NCI-H187 treated with DMSO at 0.1 percent for 48 hours (cell line): ENCODE results near the gene DUSP6.

Experiments used
- DNase-seq: peaks from one replicate; lab custom pipeline; 2025; lab: John Stamatoyannopoulos, UW

The DUSP6 gene

GRCh38 chr12:89352492-89353187 lies at the start of gene DUSP6:
DUSP6 (minus strand) TSS chr12:89352501; CDS start chr12:89352039, 462 bp downstream.
- peak; percentile 94 for DNase-seq

- DNase-seq, result no peak
These were observed 49.2 kb upstream of the DUSP6 start for GRCh38 chr12:89401433-89402058.

GRCh38 chr12:89400415-89400814 lies 48.1 kb upstream of the DUSP6 start:
- no peak for DNase-seq

GRCh38 chr12:89395712-89396111 lies 43.4 kb upstream of the DUSP6 start:
- DNase-seq, result no peak

DNA sequence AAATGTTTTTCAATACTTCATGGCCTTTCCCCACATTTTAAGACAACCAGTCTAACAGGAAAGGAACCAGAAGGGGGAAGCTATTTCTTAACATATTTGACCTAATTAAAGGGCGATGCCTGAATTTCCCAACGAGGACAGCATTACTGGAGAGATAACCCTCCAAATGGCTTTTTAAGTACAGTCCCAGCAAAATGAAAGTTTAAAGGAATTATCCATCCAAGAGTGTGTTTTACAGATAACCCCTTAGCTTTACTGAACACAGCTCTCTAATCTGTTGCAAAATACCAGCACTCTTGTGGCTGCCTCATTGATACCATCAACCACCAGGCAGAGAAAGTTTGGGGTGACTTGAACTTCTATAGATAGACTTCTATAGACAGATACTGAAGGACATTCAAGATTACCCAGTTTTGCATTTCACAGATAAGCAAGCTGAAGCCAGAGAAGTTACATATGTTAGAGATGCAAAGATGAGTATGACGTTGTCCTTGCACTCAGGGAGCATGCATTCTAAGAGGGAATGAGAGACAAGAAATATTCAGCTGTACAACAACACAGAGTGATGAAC lies 41.3 kb upstream of the DUSP6 start:
- no peak for DNase-seq

GRCh38 chr12:89392391-89392790 lies 40.1 kb upstream of the DUSP6 start:
- DNase-seq, result no peak

GRCh38 chr12:89391726-89392336 lies 39.5 kb upstream of the DUSP6 start:
- no peak for DNase-seq

DNA sequence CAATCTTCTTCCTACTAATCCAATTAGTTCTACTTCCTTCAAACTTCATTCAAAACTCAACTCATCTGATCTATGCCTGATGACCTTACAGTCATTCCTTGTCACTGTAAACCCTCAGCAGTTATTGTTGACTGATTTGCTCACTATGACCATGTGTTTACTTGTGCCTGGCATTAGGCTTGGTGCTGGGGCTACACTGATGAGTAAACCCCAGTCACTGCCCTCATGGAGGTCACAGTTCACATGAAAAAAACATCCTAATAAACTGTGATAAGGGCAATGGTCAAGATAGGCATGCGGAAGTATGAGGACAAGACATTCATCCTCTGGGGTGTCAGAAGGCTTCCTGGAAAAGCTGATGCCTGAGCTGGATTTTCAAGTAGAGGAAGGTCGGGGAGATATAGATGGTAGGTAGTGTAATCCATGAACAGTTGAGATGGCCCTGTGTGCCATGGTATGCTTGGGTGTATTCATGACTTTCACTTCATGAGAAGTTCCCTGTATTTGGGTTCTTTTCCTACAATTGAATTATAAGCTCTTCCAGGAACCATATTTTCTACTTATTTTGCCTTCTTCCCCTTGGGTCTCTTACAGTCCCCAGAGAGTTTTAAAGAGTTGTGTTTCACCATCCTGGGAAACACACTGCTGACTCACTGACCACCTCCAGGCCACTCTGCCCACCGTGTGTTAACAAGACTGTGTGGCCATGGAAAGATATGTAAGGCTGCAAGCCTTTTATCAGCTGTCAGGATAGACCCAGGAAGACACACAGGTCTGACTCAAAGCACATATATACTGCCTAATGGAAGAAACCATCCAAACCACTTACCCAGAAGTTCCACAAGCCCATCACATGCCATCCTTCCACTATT lies 38.7 kb upstream of the DUSP6 start:
- no peak for DNase-seq

GRCh38 chr12:89389755-89390661 lies 37.7 kb upstream of the DUSP6 start:
- no peak for DNase-seq

DNA sequence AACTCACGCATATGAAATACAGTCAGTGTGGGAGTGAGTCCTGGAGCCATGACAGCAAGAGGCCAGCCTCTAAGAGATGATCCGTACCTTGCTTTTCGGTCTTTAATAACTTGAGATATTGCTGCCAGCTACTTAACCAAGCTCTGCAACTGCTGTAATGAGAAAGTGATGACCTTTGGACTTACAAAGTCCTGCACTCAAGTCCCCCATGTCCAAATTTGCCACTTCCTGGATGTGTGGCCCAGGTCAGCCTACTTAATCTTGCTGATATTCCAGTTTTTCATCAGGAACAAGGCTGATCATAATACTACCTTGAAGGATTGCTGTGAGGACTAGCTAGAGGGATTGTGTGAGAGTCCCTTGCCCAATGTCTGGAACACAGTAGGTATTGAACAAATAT lies 33.8 kb upstream of the DUSP6 start:
- DNase-seq, result no peak

DNA sequence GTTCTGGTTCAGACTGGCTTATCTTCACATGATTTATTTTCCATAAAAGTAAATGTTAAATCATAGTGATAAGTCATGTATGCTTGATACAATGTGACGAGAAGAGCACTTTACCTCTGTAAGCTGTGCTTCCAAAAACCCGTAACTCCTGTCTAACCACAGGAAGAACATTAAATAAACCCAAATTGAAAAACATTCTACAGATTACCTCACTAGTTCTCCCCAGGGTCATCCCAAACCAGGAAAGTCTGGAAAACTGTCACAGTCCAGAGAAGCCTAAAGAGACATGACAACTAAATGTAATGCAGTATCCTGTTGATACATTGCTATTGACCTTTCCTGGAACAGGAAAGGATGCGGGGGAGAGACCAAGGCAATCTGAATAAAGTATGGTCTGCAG lies 32.5 kb upstream of the DUSP6 start:
- DNase-seq, result no peak

GRCh38 chr12:89384050-89384758 lies 31.9 kb upstream of the DUSP6 start:
- DNase-seq, result no peak

DNA sequence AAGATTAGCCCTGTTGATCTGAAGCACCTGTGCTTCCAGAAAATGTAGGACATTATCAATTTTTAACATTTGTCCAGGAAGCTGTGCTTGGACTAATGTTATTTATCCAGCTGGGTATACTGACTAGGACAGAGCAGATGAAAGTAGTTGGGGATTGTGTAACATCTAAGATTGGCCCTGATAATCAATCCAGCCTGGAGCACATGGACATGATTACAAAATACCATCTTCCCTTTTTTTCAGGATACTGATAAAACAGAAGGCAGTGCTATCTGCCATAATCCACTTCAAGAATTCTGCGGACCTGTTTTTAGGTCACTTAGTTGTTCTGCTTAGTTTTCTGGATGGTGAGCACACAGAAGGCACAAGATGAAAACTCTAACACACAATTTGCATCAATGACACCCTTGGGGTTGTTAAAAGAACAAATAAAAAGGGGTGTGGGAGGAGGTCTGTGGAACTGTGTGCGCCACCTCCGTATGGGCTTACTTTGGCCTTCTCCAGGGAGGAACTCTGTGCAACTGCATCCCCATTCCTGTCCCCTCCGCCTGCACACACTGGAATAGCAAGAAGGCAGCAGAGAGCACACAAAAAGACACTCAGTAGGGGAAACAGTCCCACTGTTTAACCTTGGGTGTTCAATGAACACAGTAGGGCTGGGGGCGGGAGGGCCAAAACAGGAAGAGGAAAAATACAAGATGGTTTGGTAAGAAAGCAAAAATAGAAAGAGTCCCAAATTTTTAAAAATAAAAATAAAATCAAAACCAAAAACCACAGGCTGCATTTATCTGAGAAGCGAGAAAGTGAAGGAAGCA lies 31.1 kb upstream of the DUSP6 start:
- no peak for DNase-seq

- DNase-seq, result no peak
These were observed 30.0 kb upstream of the DUSP6 start for GRCh38 chr12:89382328-89382727.

- DNase-seq, result no peak
These were observed 27.7 kb upstream of the DUSP6 start for GRCh38 chr12:89379839-89380467.

- no peak for DNase-seq
These were observed 27.0 kb upstream of the DUSP6 start for GRCh38 chr12:89379148-89379838.

- no peak for DNase-seq
These were observed 24.5 kb upstream of the DUSP6 start for GRCh38 chr12:89376844-89377243.

- DNase-seq, result no peak
These were observed 23.9 kb upstream of the DUSP6 start for GRCh38 chr12:89376202-89376529.
